ENCODE data around the gene EIF4E3. TPM values are rescaled to one million over a fixed set of nuclear protein-coding genes. Genes with fewer than 3 reads are reported as not detected.

The EIF4E3 gene
- total and polyA plus RNA-seq, 2 donors from 2014 or later, result 10.5 to 37.1 TPM

GRCh38 chr3:71659864-71660591 is 65.2 kb downstream of the EIF4E3 start:
- DNase-seq (no peak), FAIRE-seq (no peak)
- H3K27ac ChIP-seq (ENCODE audit: low read depth in 2 of 2, low read length in 2 of 2), result no peak overlapping the region

GRCh38 chr3:71657831-71658530 is 67.2 kb downstream of the EIF4E3 start:
- H3K36me3 ChIP-seq (ENCODE audit: control insufficient read depth in 2 of 3, insufficient read depth in 3 of 3, low read length in 3 of 3), result no peaks in the 10 kb centered on the region
- H3K9me3 ChIP-seq (ENCODE audit: control insufficient read depth in 2 of 3, insufficient read depth in 1 of 3, low read length in 3 of 3), result no peaks in the 10 kb centered on the region
- no peak for TF ChIP-seq CTCF (IDR thresholded peaks at IDR 0.05; ENCODE audit: borderline replicate concordance, extremely low read depth, insufficient read depth)
- H3K27ac ChIP-seq (ENCODE audit: low read depth in 2 of 2, low read length in 2 of 2), result no peak overlapping the region
- peak in 3 of 5 donors; percentile 16 to 92 (median 51) for DNase-seq
- no peak overlapping the region for H3K9ac ChIP-seq (ENCODE audit: low read length in 3 of 3)
- H3K4me1 ChIP-seq (ENCODE audit: control insufficient read depth in 2 of 3, insufficient read depth in 2 of 3, low read depth in 1 of 3, low read length in 3 of 3), result peaks cover 0 to 4% (median 0%) of the 10 kb centered on the region in 3 donors
- FAIRE-seq, result no peak
- intact Hi-C loops (cut with DNase I), result no loop called here
- no peak overlapping the region for H3K4me3 ChIP-seq (ENCODE audit: low read length in 3 of 3)
- H3K27me3 ChIP-seq (ENCODE audit: control insufficient read depth, insufficient read depth, low read length), result no peaks in the 10 kb centered on the region

More at GRCh38 chr3:71659864-71660591, 65.2 kb downstream of the EIF4E3 start:
- no peak for TF ChIP-seq CTCF (IDR thresholded peaks at IDR 0.05; ENCODE audit: borderline replicate concordance, extremely low read depth, insufficient read depth)
- Histone ChIP-seq H3K27me3 (ENCODE audit: control insufficient read depth, insufficient read depth, low read length) (no peaks in the 10 kb centered on the region), H3K9ac (ENCODE audit: low read length in 3 of 3) (no peak overlapping the region), H3K4me3 (ENCODE audit: low read length in 3 of 3) (no peak overlapping the region), H3K9me3 (ENCODE audit: control insufficient read depth in 2 of 3, insufficient read depth in 1 of 3, low read length in 3 of 3) (no peaks in the 10 kb centered on the region), H3K4me1 (ENCODE audit: control insufficient read depth in 2 of 3, insufficient read depth in 2 of 3, low read depth in 1 of 3, low read length in 3 of 3) (peaks cover 0 to 4% (median 0%) of the 10 kb centered on the region in 3 donors), H3K36me3 (ENCODE audit: control insufficient read depth in 2 of 3, insufficient read depth in 3 of 3, low read length in 3 of 3) (no peaks in the 10 kb centered on the region)
- intact Hi-C loops (cut with DNase I), result no loop called here

GRCh38 chr3:71655061-71655460 is 70.1 kb downstream of the EIF4E3 start:
- no peak overlapping the region for H3K4me3 ChIP-seq (ENCODE audit: low read length in 3 of 3)
- H3K27ac ChIP-seq (ENCODE audit: low read depth in 2 of 2, low read length in 2 of 2), result no peak overlapping the region
- intact Hi-C loops (cut with DNase I), result no loop called here
- H3K9ac ChIP-seq (ENCODE audit: low read length in 3 of 3), result no peak overlapping the region
- no peaks in the 10 kb centered on the region for H3K36me3 ChIP-seq (ENCODE audit: control insufficient read depth in 2 of 3, insufficient read depth in 3 of 3, low read length in 3 of 3)
- FAIRE-seq, result no peak
- H3K9me3 ChIP-seq (ENCODE audit: control insufficient read depth in 2 of 3, insufficient read depth in 1 of 3, low read length in 3 of 3), result no peaks in the 10 kb centered on the region
- no peak for TF ChIP-seq CTCF (IDR thresholded peaks at IDR 0.05; ENCODE audit: borderline replicate concordance, extremely low read depth, insufficient read depth)
- H3K27me3 ChIP-seq (ENCODE audit: control insufficient read depth, insufficient read depth, low read length), result no peaks in the 10 kb centered on the region
- H3K4me1 ChIP-seq (ENCODE audit: control insufficient read depth in 2 of 3, insufficient read depth in 2 of 3, low read depth in 1 of 3, low read length in 3 of 3), result peaks cover 0 to 4% (median 0%) of the 10 kb centered on the region in 3 donors
- DNase-seq, result no peak

All from kidney (tissue), 14 donors.